Upper lobe of left lung (tissue), 4 donors: ENCODE measurements around the gene ADAP1.

ENCODE experiments used
- CTCF ChIP-seq, 6 experiments: fragments of 450-650 bp in 4 of 6; fragments of 200-600 bp in 2 of 6; sonication (generic) in 2 of 6; IDR thresholded peaks; one replicate each; pipeline ENCODE4 v1.5.1; 2016 to 2019; ENCODE audit warnings: antibody characterized with exemption in 6 of 6
- POLR2A ChIP-seq, 4 donors: fragments of 450-650 bp; IDR thresholded peaks; one replicate each; pipeline ENCODE4 v1.5.1; 2016 to 2017; ENCODE audit warnings: antibody characterized with exemption in 4 of 4, mild to moderate bottlenecking in 2 of 4

GRCh38 chr7:935164-935873 is 19.2 kb downstream of the ADAP1 start:
- no peak for TF ChIP-seq CTCF (IDR thresholded peaks at IDR 0.05)
- TF ChIP-seq POLR2A (IDR thresholded peaks at IDR 0.05) = no peak
